H9 (cell line): Measurements from ENCODE around the gene FASLG. TPM values are rescaled to one million over a fixed set of nuclear protein-coding genes. Genes with fewer than 3 reads are reported as not detected.

Experiments
- DNase-seq: peaks from one replicate; pipeline ENCODE4 v3.0.0-alpha.2; 2017
- H2AFZ ChIP-seq: one replicate; pipeline ENCODE4 v1.6.1; 2013; ENCODE audit warnings: mild to moderate bottlenecking, low read length, control low read depth, moderate library complexity
- H2AK5ac ChIP-seq: 2 replicates; pipeline ENCODE4 v1.6.1; 2013; ENCODE audit warnings: low read length, control low read depth, mixed read lengths; ENCODE audit not compliant: insufficient read length
- H2BK120ac ChIP-seq: one replicate; pipeline ENCODE4 v1.6.1; 2013; ENCODE audit warnings: low read depth, mild to moderate bottlenecking, low read length, control low read depth, inconsistent platforms; ENCODE audit not compliant: poor library complexity, severe bottlenecking
- H2BK12ac ChIP-seq: 2 replicates; pipeline ENCODE4 v1.6.1; 2013; ENCODE audit warnings: low read length, control low read depth, mixed read lengths, low read depth; ENCODE audit not compliant: insufficient read length
- H2BK15ac ChIP-seq: 2 replicates; pipeline ENCODE4 v1.6.1; 2013; ENCODE audit warnings: low read depth, low read length, control low read depth
- H2BK20ac ChIP-seq: one replicate; pipeline ENCODE4 v1.6.1; 2013; ENCODE audit warnings: low read depth, mild to moderate bottlenecking, low read length, control low read depth, inconsistent platforms; ENCODE audit not compliant: poor library complexity, severe bottlenecking
- H2BK5ac ChIP-seq: 2 replicates; pipeline ENCODE4 v1.6.1; 2013; ENCODE audit warnings: low read length, control low read depth, mixed read lengths; ENCODE audit not compliant: insufficient read length
- H3K14ac ChIP-seq: 2 replicates; pipeline ENCODE4 v1.6.1; 2013; ENCODE audit warnings: low read length, control low read depth; ENCODE audit not compliant: insufficient read depth
- H3K18ac ChIP-seq: 2 replicates; pipeline ENCODE4 v1.6.1; 2013; ENCODE audit warnings: low read depth, mild to moderate bottlenecking, mixed read lengths, low read length, control low read depth; ENCODE audit not compliant: insufficient read length
- H3K23ac ChIP-seq: 2 replicates; pipeline ENCODE4 v1.6.1; 2013; ENCODE audit warnings: low read length, control low read depth, mixed read lengths, low read depth; ENCODE audit not compliant: insufficient read length
- H3K23me2 ChIP-seq: 2 replicates; pipeline ENCODE4 v1.6.1; 2013; ENCODE audit warnings: low read depth, mild to moderate bottlenecking, mixed read lengths, low read length, control low read depth; ENCODE audit not compliant: insufficient read length, poor library complexity, severe bottlenecking
- H3K27ac ChIP-seq: 2 replicates; pipeline ENCODE4 v1.5.1; 2013; ENCODE audit warnings: low read length, control low read depth, mixed read lengths, low read depth; ENCODE audit not compliant: insufficient read length
- H3K27me3 ChIP-seq: 2 replicates; pipeline ENCODE4 v1.6.1; 2013; ENCODE audit warnings: low read length, control low read depth, inconsistent platforms; ENCODE audit not compliant: insufficient read depth
- H3K4ac ChIP-seq: 2 replicates; pipeline ENCODE4 v1.6.1; 2013; ENCODE audit warnings: low read depth, mild to moderate bottlenecking, control low read depth, inconsistent platforms, low read length, moderate library complexity
- H3K4me1 ChIP-seq: 2 replicates; pipeline ENCODE4 v1.6.1; 2013; ENCODE audit warnings: low read length, control low read depth, inconsistent platforms; ENCODE audit not compliant: insufficient read depth
- H3K4me2 ChIP-seq: 2 replicates; pipeline ENCODE4 v1.6.1; 2013; ENCODE audit warnings: low read length, control low read depth, mixed read lengths; ENCODE audit not compliant: insufficient read length, insufficient read depth
- H3K56ac ChIP-seq: 2 replicates; pipeline ENCODE4 v1.6.1; 2013; ENCODE audit warnings: low read depth, mild to moderate bottlenecking, mixed read lengths, low read length, control low read depth; ENCODE audit not compliant: insufficient read length
- H3K79me1 ChIP-seq: 2 replicates; pipeline ENCODE4 v1.6.1; 2013; ENCODE audit warnings: low read depth, mild to moderate bottlenecking, moderate library complexity, low read length, control low read depth, inconsistent platforms; ENCODE audit not compliant: insufficient read depth, poor library complexity, severe bottlenecking
- H3K79me2 ChIP-seq: 2 replicates; pipeline ENCODE4 v1.6.1; 2013; ENCODE audit warnings: low read length, control low read depth, inconsistent platforms; ENCODE audit not compliant: insufficient read depth
- H3K9ac ChIP-seq: 2 replicates; pipeline ENCODE4 v1.6.1; 2013; ENCODE audit warnings: low read length, control low read depth, mixed read lengths; ENCODE audit not compliant: insufficient read length; ENCODE audit errors: extremely low read depth
- H3K9me3 ChIP-seq: one replicate; pipeline ENCODE4 v1.6.1; 2013; ENCODE audit warnings: low read depth, low read length, inconsistent platforms; ENCODE audit not compliant: control insufficient read depth
- H3T11ph ChIP-seq: one replicate; pipeline ENCODE4 v1.6.1; 2013; ENCODE audit warnings: mild to moderate bottlenecking, low read length, control low read depth, inconsistent platforms
- H4K20me1 ChIP-seq: one replicate; pipeline ENCODE4 v1.6.1; 2013; ENCODE audit not compliant: control insufficient read depth, insufficient read length, insufficient read depth
- H4K5ac ChIP-seq: 2 replicates; pipeline ENCODE4 v1.6.1; 2013; ENCODE audit warnings: low read depth, mild to moderate bottlenecking, mixed read lengths, low read length, control low read depth; ENCODE audit not compliant: insufficient read length
- H4K8ac ChIP-seq: replicated peaks from 2 replicates; pipeline ENCODE4 v1.6.1; 2013; ENCODE audit warnings: low read length, control low read depth, mixed read lengths, low read depth; ENCODE audit not compliant: insufficient read length
- H4K91ac ChIP-seq: 2 replicates; pipeline ENCODE4 v1.6.1; 2013; ENCODE audit warnings: low read depth, mild to moderate bottlenecking, moderate library complexity, mixed read lengths, low read length, control low read depth; ENCODE audit not compliant: insufficient read length
- H3K27ac Mint-ChIP-seq, 3 experiments: 2 replicates in 2 of 3; 3 replicates in 1 of 3; pipeline ENCODE4 v1.8.0; 2020 to 2021; ENCODE audit warnings: mixed read lengths in 3 of 3, mild to moderate bottlenecking in 1 of 3, moderate library complexity in 1 of 3
- H3K27me3 Mint-ChIP-seq: 2 replicates; pipeline ENCODE4 v1.8.0; 2021; ENCODE audit warnings: low read depth, mild to moderate bottlenecking, moderate library complexity, mixed read lengths
- H3K36me3 Mint-ChIP-seq, 3 experiments: 2 replicates in 2 of 3; 3 replicates in 1 of 3; pipeline ENCODE4 v1.8.0; 2020 to 2021; ENCODE audit warnings: low read depth in 3 of 3, mixed read lengths in 3 of 3; ENCODE audit not compliant: insufficient read depth in 1 of 3
- H3K4me1 Mint-ChIP-seq, 2 experiments: 2 replicates each; pipeline ENCODE4 v1.8.0; 2020; ENCODE audit warnings: mixed read lengths in 2 of 2
- H3K4me3 Mint-ChIP-seq, 2 experiments: 2 replicates in 1 of 2; 3 replicates in 1 of 2; pipeline ENCODE4 v1.8.0; 2020 to 2021; ENCODE audit warnings: mild to moderate bottlenecking in 2 of 2, mixed read lengths in 2 of 2, moderate library complexity in 1 of 2
- H3K9me3 Mint-ChIP-seq, 2 experiments: 2 replicates in 1 of 2; 3 replicates in 1 of 2; pipeline ENCODE4 v1.8.0; 2020; ENCODE audit warnings: mild to moderate bottlenecking in 2 of 2, mixed read lengths in 2 of 2, moderate library complexity in 1 of 2
- WGBS: extraction: QIAGEN DNeasy Blood & Tissue Kit; methylation state at CpG from one replicate; pipeline ENCODE4 v1.1.7; 2013; ENCODE audit warnings: missing lambda C conversion rate, low lambda C conversion rate, mixed read lengths; ENCODE audit not compliant: insufficient read length; ENCODE audit errors: extremely low coverage; 5-methylcytosine and 5-hydroxymethylcytosine counted together
- total RNA-seq: library from RNA; stranded (reverse); gene quantifications from 2 replicates; pipeline ENCODE4 v1.2.1, GENCODE V29; 2021
- TF ChIP-seq, protein P1 (sequence below): fragments of 200-600 bp; sonication (generic); conservative IDR thresholded peaks from 3 replicates; pipeline ENCODE4 v1.8.0; 2021; ENCODE audit warnings: antibody characterized with exemption, mild to moderate bottlenecking

Gene FASLG
- total RNA-seq, 1 experiment from 2014 or later: not detected

DNA sequence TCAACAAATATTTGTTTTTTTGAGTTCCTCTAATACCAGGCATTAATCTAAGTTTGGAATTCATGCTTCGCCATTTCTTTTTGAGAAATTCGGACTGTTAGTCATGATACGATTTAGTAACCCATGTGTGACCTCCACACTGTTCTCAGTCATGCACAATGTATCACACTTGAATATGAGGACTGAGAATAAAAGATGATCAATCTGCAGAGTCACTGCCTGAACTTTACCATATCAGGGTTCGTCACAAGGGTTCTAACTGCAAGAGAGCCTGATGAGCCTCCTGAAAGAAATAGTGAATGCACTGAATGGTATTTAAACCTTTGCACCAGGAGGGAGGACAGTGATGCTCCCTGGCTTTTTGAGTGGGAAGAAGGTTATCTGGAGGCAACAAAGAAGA, 10.9 kb upstream of the FASLG start:
- H2BK120ac ChIP-seq: no peak overlapping the region

More for the DNA sequence above, 10.9 kb upstream of the FASLG start:
- TF ChIP-seq, protein P1, sequence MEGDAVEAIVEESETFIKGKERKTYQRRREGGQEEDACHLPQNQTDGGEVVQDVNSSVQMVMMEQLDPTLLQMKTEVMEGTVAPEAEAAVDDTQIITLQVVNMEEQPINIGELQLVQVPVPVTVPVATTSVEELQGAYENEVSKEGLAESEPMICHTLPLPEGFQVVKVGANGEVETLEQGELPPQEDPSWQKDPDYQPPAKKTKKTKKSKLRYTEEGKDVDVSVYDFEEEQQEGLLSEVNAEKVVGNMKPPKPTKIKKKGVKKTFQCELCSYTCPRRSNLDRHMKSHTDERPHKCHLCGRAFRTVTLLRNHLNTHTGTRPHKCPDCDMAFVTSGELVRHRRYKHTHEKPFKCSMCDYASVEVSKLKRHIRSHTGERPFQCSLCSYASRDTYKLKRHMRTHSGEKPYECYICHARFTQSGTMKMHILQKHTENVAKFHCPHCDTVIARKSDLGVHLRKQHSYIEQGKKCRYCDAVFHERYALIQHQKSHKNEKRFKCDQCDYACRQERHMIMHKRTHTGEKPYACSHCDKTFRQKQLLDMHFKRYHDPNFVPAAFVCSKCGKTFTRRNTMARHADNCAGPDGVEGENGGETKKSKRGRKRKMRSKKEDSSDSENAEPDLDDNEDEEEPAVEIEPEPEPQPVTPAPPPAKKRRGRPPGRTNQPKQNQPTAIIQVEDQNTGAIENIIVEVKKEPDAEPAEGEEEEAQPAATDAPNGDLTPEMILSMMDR: no peak
- no CpG with 5 or more reads among the region's 4 CpGs for WGBS
- H2AK5ac ChIP-seq: no peak overlapping the region
- H4K20me1 ChIP-seq: no peaks in the 10 kb centered on the region
- no peak overlapping the region for H4K5ac ChIP-seq
- no peaks in the 10 kb centered on the region for H3K23me2 ChIP-seq
- H3K9ac ChIP-seq: no peak overlapping the region
- H2BK5ac ChIP-seq: no peak overlapping the region
- H3K14ac ChIP-seq: no peak overlapping the region
- no peak overlapping the region for H3K56ac ChIP-seq
- no peaks in the 10 kb centered on the region for H3K9me3 ChIP-seq
- Mint-ChIP-seq H3K4me3 (no peak overlapping the region), H3K27ac (no peak overlapping the region; a peak in 1 of 7 replicates), H3K9me3 (peaks cover 0 to 3% of the 10 kb centered on the region in 2 experiments; a peak in 1 of 5 replicates), H3K4me1 (no peaks in the 10 kb centered on the region; a peak in 1 of 4 replicates), H3K36me3 (no peaks in the 10 kb centered on the region), H3K27me3 (no peaks in the 10 kb centered on the region)
- H3K4ac ChIP-seq: no peak overlapping the region
- H3K23ac ChIP-seq: no peak overlapping the region
- no peak overlapping the region for H3K4me2 ChIP-seq
- no peak overlapping the region for H3K18ac ChIP-seq
- H4K91ac ChIP-seq: no peak overlapping the region
- no peaks in the 10 kb centered on the region for H3K27me3 ChIP-seq
- H3K79me2 ChIP-seq: no peaks in the 10 kb centered on the region
- no peak overlapping the region for H2BK12ac ChIP-seq
- no peaks in the 10 kb centered on the region; the same call in 1 of the 2 replicates for H3K4me1 ChIP-seq
- no peak overlapping the region for H3T11ph ChIP-seq
- H2BK20ac ChIP-seq: no peak overlapping the region
- H2BK15ac ChIP-seq: no peak overlapping the region
- no peak overlapping the region for H3K27ac ChIP-seq
- H4K8ac ChIP-seq: no peak overlapping the region
- no peaks in the 10 kb centered on the region for H3K79me1 ChIP-seq
- H2AFZ ChIP-seq: no peak overlapping the region
- DNase-seq: no peak
